GM19328 (cell line): ENCODE results near the gene KCNAB2.
"Not testable (repeated sequence)": the region's sequence is repeated elsewhere in the genome, so short reads cannot be mapped to it uniquely, and the experiment has no call there.

Source experiments
- ATAC-seq: cut with Tn5 transposase; IDR thresholded peaks from one replicate; pipeline ENCODE4 v1.9.1; 2021; ENCODE audit warnings: mild to moderate bottlenecking, moderate library complexity; ENCODE audit not compliant: unreplicated experiment

Gene KCNAB2

DNA sequence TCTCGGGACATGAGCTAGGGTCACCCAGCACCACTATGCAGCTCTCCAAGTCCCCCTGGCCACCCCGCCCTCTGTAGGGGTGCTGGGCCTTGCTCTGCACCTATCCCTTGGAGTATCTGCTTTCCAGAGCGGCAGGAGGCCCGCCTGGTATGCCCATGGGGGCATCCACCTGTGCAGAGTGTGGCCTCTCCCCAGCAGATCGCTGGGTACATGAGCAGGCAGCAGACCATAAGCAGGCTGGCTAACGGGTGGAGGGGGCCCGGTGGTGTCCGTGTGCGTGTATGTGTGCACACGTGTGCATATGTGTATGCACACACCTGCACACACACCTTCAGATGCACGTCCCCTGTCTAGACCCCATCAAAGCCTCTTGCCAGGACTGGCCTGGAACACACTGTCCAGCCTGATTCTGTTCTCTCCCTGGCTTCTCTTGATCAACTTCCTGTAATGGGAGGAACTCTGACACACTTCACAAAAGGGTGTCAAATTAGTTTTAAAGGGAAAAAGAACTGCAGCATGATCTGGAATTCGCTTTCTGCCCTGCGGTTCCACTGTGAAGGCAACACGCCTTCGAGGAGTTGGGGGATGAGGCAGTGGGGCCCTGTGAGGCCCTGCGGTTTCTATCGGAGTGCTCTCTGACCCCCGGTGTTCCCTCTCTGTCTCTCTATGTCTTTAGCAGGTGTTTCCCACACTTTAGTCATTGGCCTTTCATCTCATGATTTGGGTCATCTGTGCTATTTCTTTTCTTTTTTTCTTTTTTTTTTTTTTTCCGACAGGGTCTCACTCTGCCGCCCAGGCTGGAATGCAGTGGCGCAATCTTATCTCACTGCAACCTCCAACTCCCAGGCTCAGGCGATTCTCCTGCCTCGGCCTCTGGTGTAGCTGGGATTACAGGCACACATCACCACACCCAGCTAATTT is 36.3 kb upstream of the KCNAB2 start:
- ATAC-seq = no peak

DNA sequence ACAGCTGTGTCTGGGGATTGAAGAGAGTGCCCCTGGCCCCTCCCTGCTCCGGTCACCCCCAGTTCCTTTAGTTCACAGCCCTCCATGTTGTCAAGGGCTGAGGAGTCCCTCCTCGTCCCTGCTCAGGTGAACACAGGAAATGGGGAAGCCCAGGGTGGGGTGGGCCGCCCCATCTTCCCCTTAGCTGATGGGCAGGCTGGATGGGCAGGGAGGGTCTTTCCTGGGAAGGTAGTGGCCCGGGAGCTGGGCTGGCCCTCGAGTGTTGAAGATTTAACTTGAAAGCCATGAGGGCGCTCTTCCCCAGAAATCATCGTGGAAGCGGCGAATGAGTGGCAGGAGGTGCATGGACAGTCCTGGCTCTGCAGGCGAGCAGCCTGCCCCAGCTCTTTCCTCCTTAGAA is 35.1 kb upstream of the KCNAB2 start:
- no peak for ATAC-seq

DNA sequence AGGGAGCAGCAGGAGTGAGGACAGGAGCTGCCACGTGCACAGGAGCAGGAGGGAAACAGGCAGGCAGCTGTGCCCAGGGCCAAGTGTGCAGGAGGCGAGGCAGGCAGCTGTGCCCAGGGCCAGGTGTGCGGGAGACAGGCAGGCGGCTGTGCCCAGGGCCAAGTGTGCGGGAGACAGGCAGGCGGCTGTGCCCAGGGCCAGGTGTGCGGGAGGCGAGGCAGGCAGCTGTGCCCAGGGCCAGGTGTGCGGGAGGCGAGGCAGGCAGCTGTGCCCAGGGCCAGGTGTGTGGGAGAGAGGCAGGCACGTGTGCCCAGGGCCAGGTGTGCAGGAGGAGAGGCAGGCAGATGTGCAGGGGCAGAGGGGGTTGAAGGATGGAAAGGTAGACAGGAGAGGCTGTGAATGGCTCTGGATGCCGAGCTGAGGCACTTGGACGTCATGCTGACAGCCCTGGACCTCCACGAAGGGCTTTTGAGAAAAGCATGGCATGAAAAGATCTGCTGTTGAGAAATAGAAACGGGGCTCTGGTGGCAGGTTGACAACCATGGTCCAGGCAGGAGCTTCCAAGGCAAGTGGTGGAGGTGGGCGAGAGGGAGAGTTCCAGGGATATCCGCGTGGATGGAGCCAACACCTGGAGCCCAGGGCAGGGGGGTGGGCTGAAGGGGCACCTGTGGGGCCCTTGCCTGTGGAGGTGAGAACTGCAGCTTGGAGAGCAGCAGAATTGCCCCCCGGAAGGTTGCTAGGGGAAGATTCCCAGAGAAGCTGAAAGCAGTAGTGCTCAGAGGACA is 34.3 kb upstream of the KCNAB2 start:
- ATAC-seq = no peak

DNA sequence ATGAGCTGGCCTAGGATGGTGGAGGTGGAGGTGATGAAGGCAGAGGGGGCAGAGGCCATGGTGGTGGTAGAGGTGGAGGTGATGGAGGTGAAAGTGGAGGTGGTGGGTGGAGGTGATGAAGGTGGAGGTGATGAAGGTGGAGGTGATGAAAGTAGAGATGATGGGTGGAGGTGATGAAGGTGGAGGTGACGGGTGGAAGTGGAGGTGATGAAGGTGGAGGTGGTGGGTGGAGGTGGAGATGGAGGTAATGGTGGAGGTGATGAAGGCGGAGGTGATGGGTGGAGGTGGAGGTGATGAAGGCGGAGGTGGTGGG is 33.8 kb upstream of the KCNAB2 start:
- ATAC-seq = no peak

DNA sequence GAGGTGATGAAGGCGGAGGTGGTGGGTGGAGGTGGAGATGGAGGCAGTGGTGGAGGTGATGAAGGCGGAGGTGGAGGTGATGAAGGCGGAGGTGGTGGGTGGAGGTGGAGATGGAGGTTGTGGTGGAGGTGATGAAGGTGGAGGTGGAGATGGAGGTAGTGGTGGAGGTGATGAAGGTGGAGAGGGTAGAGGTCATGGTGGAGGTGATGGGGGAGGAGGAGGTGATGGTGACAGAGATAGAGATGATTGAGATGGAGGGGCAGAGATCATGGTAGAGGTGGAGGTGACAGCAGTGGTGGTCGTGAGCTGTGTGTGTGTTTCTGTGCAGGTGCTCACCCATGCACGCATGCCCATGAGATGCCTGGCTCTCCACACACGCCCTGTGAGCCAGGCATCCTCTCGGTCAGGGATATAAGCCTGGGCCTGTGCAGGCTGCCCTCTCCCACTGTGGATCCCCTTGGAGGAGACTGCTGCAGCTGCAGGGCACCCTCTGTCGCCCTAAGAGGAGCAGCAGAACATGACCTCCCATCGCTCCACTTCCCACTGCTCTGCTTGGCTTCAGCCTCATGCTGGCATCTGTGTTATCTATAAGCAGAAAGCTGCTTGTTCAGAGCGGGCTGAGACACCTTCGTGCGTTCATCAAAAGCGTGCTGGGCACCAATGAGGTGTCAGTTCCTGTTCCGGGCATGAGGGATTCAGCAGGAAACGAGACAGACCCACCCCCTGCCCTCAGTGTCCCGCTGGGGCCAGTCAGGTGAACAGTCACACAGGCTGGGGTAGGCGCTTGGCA is 33.0 kb upstream of the KCNAB2 start:
- ATAC-seq = no peak

DNA sequence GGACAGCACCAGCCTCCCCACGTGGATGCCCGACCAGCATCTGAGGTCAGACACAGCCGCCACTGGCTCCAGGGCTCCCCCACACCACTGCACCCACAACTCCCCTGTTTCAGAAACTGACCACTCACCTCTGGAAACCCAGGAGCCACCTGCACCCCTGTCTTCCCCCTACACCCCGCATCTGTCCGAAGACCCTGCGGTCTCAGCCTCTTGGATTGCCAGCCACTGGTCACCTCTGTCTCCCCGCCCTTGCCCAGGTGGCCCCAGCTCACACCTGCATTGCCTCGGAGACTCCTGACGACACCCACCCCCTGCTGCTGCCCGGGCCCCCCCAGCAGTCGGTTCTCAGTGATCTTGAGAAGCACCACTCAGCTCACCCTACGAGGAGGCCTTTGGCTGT is 32.2 kb upstream of the KCNAB2 start:
- no peak for ATAC-seq

DNA sequence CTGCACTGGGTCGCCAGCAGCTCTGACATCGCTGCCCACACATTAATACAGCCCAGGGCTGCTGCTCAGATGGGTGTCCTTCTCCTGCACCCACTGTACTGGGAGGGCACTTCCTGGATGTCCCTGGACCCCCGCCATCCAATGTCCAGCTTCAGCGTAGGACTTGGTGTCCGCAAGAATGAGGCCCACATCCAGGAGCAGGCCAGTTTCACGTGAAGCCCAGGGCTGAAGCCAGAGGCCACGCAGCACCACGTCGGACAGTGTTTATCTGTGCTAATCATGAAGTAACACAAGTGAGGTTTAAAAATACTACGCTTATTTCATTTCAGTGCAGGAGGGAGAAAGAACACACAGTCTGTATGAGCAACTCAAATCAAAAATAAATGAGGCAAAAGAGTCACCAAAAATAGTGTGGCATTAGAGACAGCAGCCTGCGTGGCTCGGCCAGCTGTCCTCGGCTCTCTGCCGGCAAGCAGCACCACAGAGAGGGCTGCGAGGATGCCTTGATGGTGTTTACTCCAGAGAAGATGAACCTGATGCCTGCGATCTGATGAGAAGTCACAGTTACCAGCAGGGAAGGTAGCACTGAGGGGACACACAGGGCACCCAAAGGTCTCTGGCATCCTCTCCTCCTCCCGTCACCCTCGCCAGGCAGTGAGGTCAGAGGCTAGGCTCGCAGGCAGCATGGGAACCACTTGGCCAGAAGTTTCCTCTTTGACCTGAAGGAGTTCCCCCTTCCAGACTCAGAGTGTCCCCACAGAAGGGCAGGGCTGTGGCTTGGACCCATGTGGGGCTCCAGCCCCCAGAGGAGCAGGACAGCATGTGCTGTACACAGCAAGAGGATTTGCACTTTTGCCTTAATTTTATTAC is 31.3 kb upstream of the KCNAB2 start:
- ATAC-seq = no peak

DNA sequence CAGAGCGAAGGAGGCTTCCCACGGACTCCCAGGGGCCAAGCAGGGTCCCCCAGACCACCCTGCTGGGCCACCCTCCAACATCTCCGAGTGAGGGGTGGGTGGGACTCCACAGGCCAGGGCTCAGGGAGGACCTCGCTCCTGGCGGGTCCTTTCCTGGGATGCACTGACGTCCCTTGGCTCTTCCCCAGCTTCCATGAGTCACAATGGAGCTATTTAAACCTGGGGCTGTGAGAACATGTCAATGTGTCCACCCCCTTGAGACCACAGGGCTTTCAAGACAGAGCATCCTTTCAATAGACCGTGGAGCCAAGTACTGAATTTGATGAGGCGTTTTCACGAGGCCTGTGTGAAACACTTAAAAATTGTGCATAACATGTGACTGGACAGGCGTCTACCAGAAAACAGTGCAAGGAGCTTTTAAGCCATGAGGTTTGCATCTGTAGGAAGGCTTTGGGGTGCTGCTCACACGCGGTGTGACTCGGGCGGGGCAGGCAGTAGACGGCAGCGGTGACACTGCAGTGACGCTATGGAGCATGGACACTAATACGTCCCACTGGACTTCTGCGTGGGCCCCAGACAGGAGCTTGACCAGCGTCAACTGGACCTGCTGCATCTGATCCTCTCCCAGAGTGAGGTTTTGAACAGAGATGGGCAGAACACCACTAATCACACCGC is 29.4 kb upstream of the KCNAB2 start:
- no peak for ATAC-seq

DNA sequence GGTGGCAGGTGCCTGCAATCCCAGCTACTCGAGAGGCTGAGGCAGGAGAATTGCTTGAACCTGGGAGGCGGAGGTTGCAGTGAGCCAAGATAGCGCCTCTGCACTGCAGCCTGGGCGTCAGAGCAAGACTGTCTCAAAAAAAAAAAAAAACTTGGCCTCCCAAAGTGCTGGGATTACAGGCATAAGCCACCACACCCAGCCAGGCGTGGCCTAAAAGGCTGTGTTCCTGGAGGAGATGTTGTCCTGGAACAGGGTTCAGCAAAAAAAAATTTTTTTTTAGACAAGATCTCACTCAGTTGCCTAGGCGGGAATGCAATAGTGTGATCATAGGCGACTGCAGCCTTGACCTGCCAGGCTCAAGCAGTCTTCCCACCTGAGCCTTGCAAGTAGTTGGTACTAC is 28.0 kb upstream of the KCNAB2 start:
- not testable (repeated sequence) for ATAC-seq

DNA sequence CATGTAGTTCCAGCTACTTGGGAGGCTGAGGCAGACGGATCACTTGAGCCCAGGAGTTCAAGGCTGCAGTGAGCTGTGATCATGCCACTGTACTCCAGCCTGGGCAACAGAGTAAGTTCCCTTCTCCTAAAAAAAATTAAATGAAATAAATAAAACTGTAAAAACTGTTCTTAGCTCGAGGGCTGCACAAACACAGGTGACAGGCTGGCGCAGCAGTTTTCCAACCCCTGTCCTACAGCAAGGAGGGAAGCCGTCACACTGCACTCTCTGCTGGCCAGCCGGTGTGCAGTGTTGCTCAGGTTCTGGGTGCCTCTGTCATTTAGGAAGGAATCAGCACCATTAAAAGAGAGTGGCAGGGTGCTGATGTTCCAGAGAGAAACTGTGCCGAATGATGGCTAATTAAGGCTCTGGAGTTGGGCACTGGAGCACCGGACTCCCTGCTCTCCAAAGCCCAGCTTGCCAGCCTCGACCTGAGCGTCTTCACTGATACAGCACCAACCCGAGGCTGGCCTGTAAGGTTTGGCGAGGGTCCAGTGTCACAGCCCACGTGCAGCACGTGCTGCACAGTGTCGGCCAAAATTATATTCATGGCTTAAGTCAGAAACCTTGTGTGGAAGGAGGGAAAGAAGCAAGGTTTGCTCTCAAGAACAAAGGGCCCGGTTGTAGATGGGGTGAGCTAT is 26.4 kb upstream of the KCNAB2 start:
- no peak for ATAC-seq

DNA sequence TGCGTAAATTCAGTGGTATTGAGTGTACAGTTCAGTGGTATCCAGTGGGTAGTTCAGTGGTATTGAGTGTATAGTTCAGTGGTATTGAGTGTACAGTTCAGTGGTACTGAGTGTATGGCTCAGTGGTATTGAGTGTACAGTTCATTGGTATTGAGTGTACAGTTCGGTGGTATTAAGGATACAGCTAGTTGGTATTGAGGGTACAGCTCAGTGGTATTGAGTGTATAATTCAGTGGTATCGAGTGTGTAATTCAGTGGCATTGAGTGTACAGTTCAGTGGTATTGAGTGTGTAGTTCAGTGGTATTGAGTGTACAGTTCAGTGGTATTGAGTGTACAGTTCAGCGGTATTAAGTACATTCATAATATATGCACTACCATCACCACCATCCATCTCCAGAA is 23.5 kb upstream of the KCNAB2 start:
- no peak for ATAC-seq

DNA sequence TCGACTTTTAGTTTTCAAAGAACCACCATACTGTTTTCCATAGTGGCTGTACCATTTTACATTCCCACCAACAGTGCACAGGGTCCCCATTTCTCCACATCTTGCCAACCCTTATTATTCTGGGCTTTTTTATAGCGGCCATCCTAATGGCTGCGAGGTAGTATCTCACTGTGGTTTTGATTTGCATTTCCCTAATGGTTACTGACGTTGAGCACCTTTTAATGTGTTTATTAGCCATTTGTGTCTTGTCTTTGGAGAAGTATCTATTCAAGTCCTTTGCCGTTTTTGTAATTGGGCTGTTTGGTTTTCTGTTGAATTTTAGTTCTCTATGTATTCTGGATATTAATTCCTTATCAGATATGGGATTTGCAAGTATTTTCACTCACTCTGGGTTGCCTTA is 22.3 kb upstream of the KCNAB2 start:
- no peak for ATAC-seq

DNA sequence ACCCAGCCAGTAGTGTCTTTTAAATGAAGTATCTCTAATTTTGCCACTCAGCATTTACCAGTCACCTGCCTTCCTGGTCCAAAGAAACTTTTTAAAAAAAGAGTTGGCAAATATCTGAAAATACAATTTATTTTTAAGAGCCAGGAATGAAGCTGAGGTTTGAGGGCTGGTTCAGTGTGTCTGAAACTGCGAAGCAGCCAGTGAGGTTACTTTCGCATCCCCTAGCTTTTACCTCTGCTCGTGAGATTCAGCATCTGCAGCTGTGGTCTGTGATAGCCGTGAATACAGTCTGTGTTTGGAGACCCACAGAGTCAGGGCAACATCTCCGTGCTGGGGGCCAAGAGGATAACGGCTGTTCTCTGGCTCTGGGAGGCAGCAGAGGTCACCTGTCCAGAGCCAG is 21.3 kb upstream of the KCNAB2 start:
- no peak for ATAC-seq

DNA sequence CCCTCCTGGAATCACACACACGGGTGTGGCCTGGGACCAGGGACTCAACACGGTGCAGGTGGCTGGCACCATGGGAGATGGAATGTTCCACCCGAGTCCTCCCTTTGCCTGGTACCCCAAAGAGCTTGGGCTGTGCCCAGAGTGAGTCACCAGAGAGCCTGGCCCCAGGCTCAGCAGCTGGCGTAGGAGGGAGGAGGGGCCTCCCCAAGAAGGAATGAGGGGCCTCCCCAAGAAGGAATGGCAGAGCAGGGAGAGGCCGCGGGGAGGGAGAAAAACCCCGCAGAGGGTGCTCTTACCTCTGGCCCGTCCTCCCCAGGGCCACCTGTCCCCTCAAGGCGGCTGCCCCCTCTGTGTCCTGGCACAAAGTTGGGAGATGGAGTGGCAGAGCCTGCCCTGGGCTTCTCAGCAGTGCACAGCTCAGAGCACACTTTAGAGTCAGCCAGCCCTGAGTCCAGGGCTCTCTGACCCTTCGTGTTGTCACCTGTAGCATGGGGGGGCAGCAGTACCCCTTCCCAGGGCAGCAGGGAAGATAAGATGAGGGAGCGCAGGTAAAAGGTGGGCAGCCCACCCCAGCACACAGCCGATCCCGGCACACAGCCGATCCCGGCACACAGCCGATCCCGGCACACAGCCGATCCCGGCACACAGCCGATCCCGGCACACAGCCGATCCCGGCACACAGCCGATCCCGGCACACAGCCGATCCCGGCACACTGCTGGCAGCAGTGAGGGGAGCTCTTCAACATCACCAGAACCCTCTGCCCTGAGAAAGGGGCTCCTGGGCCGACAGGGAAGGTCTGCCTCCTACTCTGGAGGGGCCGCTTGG is 20.2 kb upstream of the KCNAB2 start:
- ATAC-seq = no peak

DNA sequence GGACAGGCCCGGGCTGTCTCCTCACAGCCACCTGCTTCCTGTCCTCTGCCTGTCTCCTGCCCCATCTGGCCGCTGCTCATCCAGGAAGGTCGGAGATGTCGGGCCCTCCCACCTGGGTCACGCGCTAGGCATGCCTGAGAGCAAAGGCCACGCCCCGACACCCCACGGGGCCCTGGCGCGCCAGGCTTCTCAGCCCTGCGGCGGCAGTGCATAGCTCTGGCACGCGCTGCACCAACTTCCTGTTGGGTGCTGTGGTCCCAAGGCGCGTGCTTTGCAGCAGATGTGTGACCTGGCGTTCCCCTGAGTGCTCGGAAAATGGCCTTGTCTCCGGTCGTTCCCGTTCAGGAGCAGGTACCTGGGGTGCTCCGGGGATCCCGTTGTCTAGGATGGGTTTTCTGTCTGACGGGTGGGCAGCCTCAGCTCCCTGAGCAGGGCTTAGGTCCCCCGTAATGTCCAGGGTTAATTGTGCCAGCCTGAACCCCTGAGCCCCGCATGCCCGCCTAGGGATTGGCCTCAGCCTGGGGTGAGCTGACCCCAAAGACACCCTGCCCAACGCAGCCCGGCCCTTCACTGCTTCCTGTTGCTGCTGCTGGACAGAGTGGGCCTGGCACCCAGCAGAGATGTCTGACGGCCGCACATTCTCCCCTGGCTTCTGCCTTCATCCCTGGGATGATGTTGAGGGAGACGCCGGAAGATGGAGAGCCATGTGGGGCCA is 19.4 kb upstream of the KCNAB2 start:
- peak; percentile 80 for ATAC-seq

DNA sequence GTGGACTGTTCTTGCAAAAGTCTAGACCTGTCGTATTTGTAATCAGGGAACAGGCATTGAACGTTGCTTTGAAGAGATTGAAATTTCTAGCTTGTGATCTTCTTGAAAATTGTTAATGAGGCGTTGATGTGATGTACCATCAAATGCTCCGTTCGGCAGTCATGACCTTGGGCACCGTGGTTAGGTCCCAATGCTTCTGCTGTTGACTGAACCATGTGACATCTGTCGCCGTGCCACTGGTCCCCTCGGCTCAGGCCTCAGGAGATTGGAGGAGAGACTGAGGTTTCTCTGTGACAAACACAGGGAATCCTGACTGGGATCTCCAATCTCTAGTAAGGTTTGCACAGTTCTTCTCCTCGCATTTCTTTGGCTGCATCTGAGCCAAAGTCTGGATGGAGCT is 18.1 kb upstream of the KCNAB2 start:
- no peak for ATAC-seq

DNA sequence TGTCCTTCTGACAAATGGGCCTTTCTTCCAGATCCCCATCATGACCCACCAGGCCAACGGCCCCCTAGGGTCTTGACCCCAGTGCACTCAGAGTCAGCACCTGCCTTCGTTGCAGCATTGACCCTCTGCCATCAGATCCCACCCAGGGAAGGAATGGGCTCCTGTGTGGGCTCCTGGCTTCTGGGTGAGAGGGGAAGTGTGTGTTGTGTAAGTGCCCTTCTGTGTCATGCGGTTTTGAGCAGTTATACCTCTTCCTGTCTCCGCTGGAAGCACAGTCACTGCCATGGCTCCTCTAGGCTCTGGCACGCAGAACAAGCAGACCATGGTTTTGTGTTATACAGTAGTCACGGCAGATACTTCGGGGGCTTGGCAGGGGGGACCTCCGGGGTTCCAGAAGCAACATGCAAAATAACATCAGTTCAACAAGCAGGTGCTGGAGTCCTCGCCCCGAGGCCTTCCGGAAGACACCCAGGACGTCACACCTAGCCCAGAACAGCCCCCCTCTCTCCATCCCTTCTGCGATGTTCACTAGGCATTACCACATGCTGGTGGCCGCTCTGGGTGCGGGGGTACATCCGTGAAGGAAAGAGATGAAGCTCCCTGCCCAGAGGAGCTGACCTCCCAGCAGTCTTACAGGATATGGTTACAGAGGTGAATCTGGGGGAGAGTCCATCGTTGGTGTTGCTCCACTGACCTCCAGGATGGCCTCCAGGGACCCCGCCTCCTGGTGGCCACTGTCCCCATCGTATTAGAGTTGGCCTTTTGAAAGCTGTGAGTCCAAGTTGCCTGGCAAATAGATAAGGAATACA is 17.4 kb upstream of the KCNAB2 start:
- no peak for ATAC-seq
